K562 (cell line): ENCODE results near the gene PTPRB.

Experiments
- FOXP1 ChIP-seq: sonication (generic); formaldehyde crosslinking; IDR thresholded peaks from 2 replicates; pipeline ENCODE4 v1.8.0; 2022; ENCODE audit warnings: mild to moderate bottlenecking, missing genetic modification reagents
- JUN ChIP-seq, 2 experiments: sonication (generic) in 1 of 2; formaldehyde crosslinking in 1 of 2; IDR thresholded peaks; 2 replicates each; pipeline versions ENCODE4 v1.6.1 to v1.8.0; 2012 to 2022; ENCODE audit warnings: borderline replicate concordance in 2 of 2, mild to moderate bottlenecking in 2 of 2, improper control_type of control experiment in 1 of 2, low read depth in 1 of 2, low read length in 1 of 2, missing genetic modification reagents in 1 of 2
- NCOR1 ChIP-seq: fragments of 450-650 bp; IDR thresholded peaks from 2 replicates; pipeline ENCODE4 v1.6.1; 2016; ENCODE audit warnings: mild to moderate bottlenecking, moderate library complexity
- POLR2A ChIP-seq: fragments of 450-650 bp; conservative IDR thresholded peaks from 2 replicates; pipeline ENCODE4 v1.6.1; 2016
- TF ChIP-seq, protein P1 (sequence below), 3 experiments: IDR thresholded peaks in 2 of 3; conservative IDR thresholded peaks in 1 of 3; 2 replicates each; pipeline ENCODE4 v1.5.1; 2011 to 2012; ENCODE audit warnings: low read length in 3 of 3, mild to moderate bottlenecking in 3 of 3, control low read depth in 2 of 3, improper control_type of control experiment in 1 of 3, inconsistent platforms in 1 of 3, low read depth in 1 of 3, mixed read lengths in 1 of 3, moderate library complexity in 1 of 3; ENCODE audit not compliant: insufficient read depth in 2 of 3
- TF ChIP-seq, protein P2 (sequence below): sonication (generic); formaldehyde crosslinking; IDR thresholded peaks from 2 replicates; pipeline ENCODE4 v1.8.1; 2023; ENCODE audit warnings: mild to moderate bottlenecking, missing genetic modification reagents
- TF ChIP-seq, protein P3 (sequence below), 2 experiments: fragments of 450-650 bp; formaldehyde crosslinking in 1 of 2; IDR thresholded peaks; 2 replicates each; pipeline versions ENCODE4 v1.4.0 to v1.6.1; 2014 to 2020; ENCODE audit warnings: mild to moderate bottlenecking in 2 of 2, borderline replicate concordance in 1 of 2, low read depth in 1 of 2

DNA sequence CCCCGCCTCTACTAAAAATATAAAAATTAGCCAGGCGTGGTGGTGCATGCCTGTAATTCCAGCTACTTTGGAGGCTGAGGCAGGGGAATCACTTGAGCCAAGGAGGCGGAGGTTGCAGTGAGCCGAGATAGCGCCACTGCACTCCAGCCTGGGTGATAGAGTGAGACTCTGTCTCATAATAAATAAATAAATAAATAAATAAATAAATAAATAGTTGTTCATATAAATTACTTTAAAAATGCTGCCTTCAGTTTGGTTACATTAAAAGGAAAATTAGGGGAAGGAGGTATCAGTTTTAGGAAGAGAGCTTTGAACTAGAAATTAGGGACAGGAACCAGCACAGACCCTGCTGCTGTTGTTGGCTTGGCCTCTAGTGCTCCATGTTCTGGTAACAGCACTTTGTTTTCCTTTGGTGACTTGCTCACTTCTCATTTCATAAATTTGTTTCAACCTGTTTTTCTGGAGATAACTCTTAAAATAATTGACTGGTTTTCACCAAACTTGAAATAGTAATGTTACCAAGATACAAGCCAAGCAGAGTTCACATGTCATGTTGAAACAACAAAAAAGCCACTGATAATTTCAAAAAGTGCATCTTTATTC lies 22.9 kb upstream of the PTPRB start:
- TF ChIP-seq JUN (IDR thresholded peaks at IDR 0.05; ENCODE audit: borderline replicate concordance, low read depth, low read length), result no peak
- TF ChIP-seq JUN (CRISPR knock-in tag; IDR thresholded peaks at IDR 0.05; ENCODE audit: borderline replicate concordance), result no peak
- TF ChIP-seq FOXP1 (CRISPR knock-in tag), result no peak
- TF ChIP-seq POLR2A, result no peak
- TF ChIP-seq, protein P1, sequence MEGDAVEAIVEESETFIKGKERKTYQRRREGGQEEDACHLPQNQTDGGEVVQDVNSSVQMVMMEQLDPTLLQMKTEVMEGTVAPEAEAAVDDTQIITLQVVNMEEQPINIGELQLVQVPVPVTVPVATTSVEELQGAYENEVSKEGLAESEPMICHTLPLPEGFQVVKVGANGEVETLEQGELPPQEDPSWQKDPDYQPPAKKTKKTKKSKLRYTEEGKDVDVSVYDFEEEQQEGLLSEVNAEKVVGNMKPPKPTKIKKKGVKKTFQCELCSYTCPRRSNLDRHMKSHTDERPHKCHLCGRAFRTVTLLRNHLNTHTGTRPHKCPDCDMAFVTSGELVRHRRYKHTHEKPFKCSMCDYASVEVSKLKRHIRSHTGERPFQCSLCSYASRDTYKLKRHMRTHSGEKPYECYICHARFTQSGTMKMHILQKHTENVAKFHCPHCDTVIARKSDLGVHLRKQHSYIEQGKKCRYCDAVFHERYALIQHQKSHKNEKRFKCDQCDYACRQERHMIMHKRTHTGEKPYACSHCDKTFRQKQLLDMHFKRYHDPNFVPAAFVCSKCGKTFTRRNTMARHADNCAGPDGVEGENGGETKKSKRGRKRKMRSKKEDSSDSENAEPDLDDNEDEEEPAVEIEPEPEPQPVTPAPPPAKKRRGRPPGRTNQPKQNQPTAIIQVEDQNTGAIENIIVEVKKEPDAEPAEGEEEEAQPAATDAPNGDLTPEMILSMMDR (IDR thresholded peaks at IDR 0.05 in 2 of 3, conservative IDR thresholded peaks at IDR 0.05 in 1 of 3; ENCODE audit: insufficient read depth in 2 of 3, low read depth in 1 of 3, low read length in 3 of 3), result no peak
- TF ChIP-seq, protein P2, sequence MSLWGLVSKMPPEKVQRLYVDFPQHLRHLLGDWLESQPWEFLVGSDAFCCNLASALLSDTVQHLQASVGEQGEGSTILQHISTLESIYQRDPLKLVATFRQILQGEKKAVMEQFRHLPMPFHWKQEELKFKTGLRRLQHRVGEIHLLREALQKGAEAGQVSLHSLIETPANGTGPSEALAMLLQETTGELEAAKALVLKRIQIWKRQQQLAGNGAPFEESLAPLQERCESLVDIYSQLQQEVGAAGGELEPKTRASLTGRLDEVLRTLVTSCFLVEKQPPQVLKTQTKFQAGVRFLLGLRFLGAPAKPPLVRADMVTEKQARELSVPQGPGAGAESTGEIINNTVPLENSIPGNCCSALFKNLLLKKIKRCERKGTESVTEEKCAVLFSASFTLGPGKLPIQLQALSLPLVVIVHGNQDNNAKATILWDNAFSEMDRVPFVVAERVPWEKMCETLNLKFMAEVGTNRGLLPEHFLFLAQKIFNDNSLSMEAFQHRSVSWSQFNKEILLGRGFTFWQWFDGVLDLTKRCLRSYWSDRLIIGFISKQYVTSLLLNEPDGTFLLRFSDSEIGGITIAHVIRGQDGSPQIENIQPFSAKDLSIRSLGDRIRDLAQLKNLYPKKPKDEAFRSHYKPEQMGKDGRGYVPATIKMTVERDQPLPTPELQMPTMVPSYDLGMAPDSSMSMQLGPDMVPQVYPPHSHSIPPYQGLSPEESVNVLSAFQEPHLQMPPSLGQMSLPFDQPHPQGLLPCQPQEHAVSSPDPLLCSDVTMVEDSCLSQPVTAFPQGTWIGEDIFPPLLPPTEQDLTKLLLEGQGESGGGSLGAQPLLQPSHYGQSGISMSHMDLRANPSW (CRISPR knock-in tag), result no peak
- TF ChIP-seq, protein P3, sequence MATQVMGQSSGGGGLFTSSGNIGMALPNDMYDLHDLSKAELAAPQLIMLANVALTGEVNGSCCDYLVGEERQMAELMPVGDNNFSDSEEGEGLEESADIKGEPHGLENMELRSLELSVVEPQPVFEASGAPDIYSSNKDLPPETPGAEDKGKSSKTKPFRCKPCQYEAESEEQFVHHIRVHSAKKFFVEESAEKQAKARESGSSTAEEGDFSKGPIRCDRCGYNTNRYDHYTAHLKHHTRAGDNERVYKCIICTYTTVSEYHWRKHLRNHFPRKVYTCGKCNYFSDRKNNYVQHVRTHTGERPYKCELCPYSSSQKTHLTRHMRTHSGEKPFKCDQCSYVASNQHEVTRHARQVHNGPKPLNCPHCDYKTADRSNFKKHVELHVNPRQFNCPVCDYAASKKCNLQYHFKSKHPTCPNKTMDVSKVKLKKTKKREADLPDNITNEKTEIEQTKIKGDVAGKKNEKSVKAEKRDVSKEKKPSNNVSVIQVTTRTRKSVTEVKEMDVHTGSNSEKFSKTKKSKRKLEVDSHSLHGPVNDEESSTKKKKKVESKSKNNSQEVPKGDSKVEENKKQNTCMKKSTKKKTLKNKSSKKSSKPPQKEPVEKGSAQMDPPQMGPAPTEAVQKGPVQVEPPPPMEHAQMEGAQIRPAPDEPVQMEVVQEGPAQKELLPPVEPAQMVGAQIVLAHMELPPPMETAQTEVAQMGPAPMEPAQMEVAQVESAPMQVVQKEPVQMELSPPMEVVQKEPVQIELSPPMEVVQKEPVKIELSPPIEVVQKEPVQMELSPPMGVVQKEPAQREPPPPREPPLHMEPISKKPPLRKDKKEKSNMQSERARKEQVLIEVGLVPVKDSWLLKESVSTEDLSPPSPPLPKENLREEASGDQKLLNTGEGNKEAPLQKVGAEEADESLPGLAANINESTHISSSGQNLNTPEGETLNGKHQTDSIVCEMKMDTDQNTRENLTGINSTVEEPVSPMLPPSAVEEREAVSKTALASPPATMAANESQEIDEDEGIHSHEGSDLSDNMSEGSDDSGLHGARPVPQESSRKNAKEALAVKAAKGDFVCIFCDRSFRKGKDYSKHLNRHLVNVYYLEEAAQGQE (IDR thresholded peaks at IDR 0.05; ENCODE audit: borderline replicate concordance), result no peak
- TF ChIP-seq, protein P3 (CRISPR knock-in tag; IDR thresholded peaks at IDR 0.05; ENCODE audit: low read depth), result no peak
- no peak for TF ChIP-seq NCOR1
